Neuronal stem cell (in vitro differentiated cells): Measurements from ENCODE around the gene PALS2.
A peak's percentile ranks its signal among the peaks of the same experiment; 100 is the strongest.

Experiments used
- DNase-seq: peaks from one replicate; pipeline ENCODE4 v3.0.0-alpha.2; 2013; ENCODE audit warnings: low spot score
- H2AFZ ChIP-seq: one replicate; pipeline ENCODE4 v1.6.1; 2013; ENCODE audit warnings: mild to moderate bottlenecking, low read length, inconsistent platforms
- H2AK5ac ChIP-seq: 2 replicates; pipeline ENCODE4 v1.6.1; 2013; ENCODE audit warnings: low read depth, mild to moderate bottlenecking, inconsistent platforms, low read length, moderate library complexity, mixed read lengths
- H2BK120ac ChIP-seq: 2 replicates; pipeline ENCODE4 v1.6.1; 2013; ENCODE audit warnings: low read depth, mild to moderate bottlenecking, inconsistent platforms, low read length, moderate library complexity, mixed read lengths
- H2BK12ac ChIP-seq: one replicate; pipeline ENCODE4 v1.6.1; 2013; ENCODE audit warnings: low read length, inconsistent platforms
- H2BK15ac ChIP-seq: 2 replicates; pipeline ENCODE4 v1.6.1; 2013; ENCODE audit warnings: mild to moderate bottlenecking, low read length, inconsistent platforms, mixed read lengths
- H2BK5ac ChIP-seq: one replicate; pipeline ENCODE4 v1.6.1; 2013; ENCODE audit warnings: inconsistent platforms, mild to moderate bottlenecking, low read length, moderate library complexity
- H3K14ac ChIP-seq: one replicate; pipeline ENCODE4 v1.6.1; 2013; ENCODE audit warnings: low read length, inconsistent platforms
- H3K18ac ChIP-seq: 2 replicates; pipeline ENCODE4 v1.6.1; 2013; ENCODE audit warnings: low read length, inconsistent platforms
- H3K23ac ChIP-seq: 2 replicates; pipeline ENCODE4 v1.6.1; 2013; ENCODE audit warnings: low read depth, mild to moderate bottlenecking, mixed read lengths, low read length, inconsistent platforms; ENCODE audit not compliant: poor library complexity
- H3K27ac ChIP-seq: replicated peaks from 3 replicates; pipeline ENCODE4 v1.5.1; 2013; ENCODE audit warnings: low read length, inconsistent platforms
- H3K27me3 ChIP-seq, 3 experiments: 2 replicates each; pipeline ENCODE4 v1.6.1; 2013; ENCODE audit warnings: low read length in 3 of 3, mild to moderate bottlenecking in 2 of 3, inconsistent platforms in 1 of 3, low read depth in 1 of 3, mixed read lengths in 1 of 3, moderate library complexity in 1 of 3; ENCODE audit not compliant: control insufficient read depth in 3 of 3, insufficient read depth in 3 of 3
- H3K36me3 ChIP-seq, 2 donors: replicated peaks in 1 of 2; 2 replicates each; pipeline ENCODE4 v1.6.1; 2013; ENCODE audit warnings: low read length in 2 of 2; ENCODE audit not compliant: control insufficient read depth in 2 of 2, insufficient read depth in 2 of 2
- H3K4ac ChIP-seq: 2 replicates; pipeline ENCODE4 v1.6.1; 2013; ENCODE audit warnings: inconsistent platforms, mild to moderate bottlenecking, low read length, moderate library complexity
- H3K4me1 ChIP-seq, 2 donors: 1 replicate in 1 of 2; 2 replicates in 1 of 2; pipeline ENCODE4 v1.6.1; 2013; ENCODE audit warnings: low read length in 2 of 2, low read depth in 1 of 2; ENCODE audit not compliant: control insufficient read depth in 2 of 2, insufficient read depth in 1 of 2
- H3K4me2 ChIP-seq: one replicate; pipeline ENCODE4 v1.6.1; 2013; ENCODE audit warnings: mild to moderate bottlenecking, low read length, inconsistent platforms; ENCODE audit not compliant: insufficient read depth, poor library complexity, severe bottlenecking
- H3K4me3 ChIP-seq, 2 donors: 2 replicates each; pipeline ENCODE4 v1.5.1; 2013; ENCODE audit warnings: low read length in 2 of 2, mild to moderate bottlenecking in 2 of 2, inconsistent platforms in 1 of 2, moderate library complexity in 1 of 2
- H3K79me1 ChIP-seq: one replicate; pipeline ENCODE4 v1.6.1; 2013; ENCODE audit warnings: low read depth, mild to moderate bottlenecking, inconsistent platforms, low read length, moderate library complexity
- H3K9ac ChIP-seq: one replicate; pipeline ENCODE4 v1.6.1; 2013; ENCODE audit warnings: mild to moderate bottlenecking, low read depth, low read length, inconsistent platforms; ENCODE audit not compliant: poor library complexity
- H3K9me3 ChIP-seq, 2 donors: replicated peaks in 1 of 2; 2 replicates each; pipeline versions ENCODE3 to v1.6.1; 2013; ENCODE audit warnings: low read length in 2 of 2, mild to moderate bottlenecking in 2 of 2, inconsistent platforms in 1 of 2, low read depth in 1 of 2, mixed read lengths in 1 of 2, moderate library complexity in 1 of 2; ENCODE audit not compliant: control insufficient read depth in 2 of 2, insufficient read depth in 1 of 2
- H4K8ac ChIP-seq: one replicate; pipeline ENCODE4 v1.6.1; 2013; ENCODE audit warnings: low read depth, mild to moderate bottlenecking, inconsistent platforms, low read length, moderate library complexity
- H4K91ac ChIP-seq: one replicate; pipeline ENCODE4 v1.6.1; 2013; ENCODE audit warnings: low read length, low read depth, mild to moderate bottlenecking, inconsistent platforms; ENCODE audit not compliant: poor library complexity
- WGBS, 2 donors: extraction: QIAGEN DNeasy Blood & Tissue Kit; methylation state at CpG; one replicate each; pipeline ENCODE4 v1.1.7; 2013; ENCODE audit warnings: missing lambda C conversion rate in 2 of 2, mixed read lengths in 1 of 2; ENCODE audit not compliant: insufficient read length in 2 of 2, insufficient replicate concordance in 1 of 2; ENCODE audit errors: extremely low coverage in 2 of 2; 5-methylcytosine and 5-hydroxymethylcytosine counted together

The PALS2 gene

DNA sequence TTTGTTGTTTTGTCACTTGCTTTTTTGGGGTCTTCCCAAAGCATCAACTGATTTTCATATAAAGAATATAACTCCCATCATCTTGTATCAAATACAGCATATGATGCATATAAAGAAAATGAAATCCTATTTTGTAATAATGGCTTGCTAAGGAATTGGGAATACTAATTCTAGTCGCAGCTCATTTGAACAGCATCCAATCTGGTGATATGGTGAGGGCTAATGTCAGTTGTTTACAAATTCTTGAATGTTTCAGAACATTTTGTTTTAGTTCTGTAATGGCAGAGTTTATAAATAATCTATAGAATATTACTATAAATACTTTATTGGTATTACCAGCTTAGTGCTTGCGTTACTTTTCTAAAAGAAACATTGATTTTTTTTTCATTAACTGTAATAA, 8.9 kb downstream of the PALS2 start:
- Histone ChIP-seq H3K4me2 (no peak overlapping the region), H3K9me3 (no peaks in the 10 kb centered on the region), H2BK5ac (no peak overlapping the region), H2BK120ac (no peak overlapping the region), H3K18ac (no peak overlapping the region), H2AFZ (no peak overlapping the region), H2AK5ac (no peak overlapping the region), H3K9ac (no peak overlapping the region), H3K14ac (no peak overlapping the region), H4K8ac (no peak overlapping the region), H2BK15ac (no peak overlapping the region), H3K23ac (no peak overlapping the region), H2BK12ac (no peak overlapping the region), H3K27me3 (no peaks in the 10 kb centered on the region), H3K79me1 (no peaks in the 10 kb centered on the region), H3K36me3 (no peaks in the 10 kb centered on the region), H3K4me3 (no peak overlapping the region), H3K27ac (no peak overlapping the region), H3K4me1 (no peaks in the 10 kb centered on the region), H4K91ac (no peak overlapping the region), H3K4ac (no peak overlapping the region)
- WGBS, 2 donors, result no CpG with 5 or more reads among the region's 2 CpGs
- no peak for DNase-seq

DNA sequence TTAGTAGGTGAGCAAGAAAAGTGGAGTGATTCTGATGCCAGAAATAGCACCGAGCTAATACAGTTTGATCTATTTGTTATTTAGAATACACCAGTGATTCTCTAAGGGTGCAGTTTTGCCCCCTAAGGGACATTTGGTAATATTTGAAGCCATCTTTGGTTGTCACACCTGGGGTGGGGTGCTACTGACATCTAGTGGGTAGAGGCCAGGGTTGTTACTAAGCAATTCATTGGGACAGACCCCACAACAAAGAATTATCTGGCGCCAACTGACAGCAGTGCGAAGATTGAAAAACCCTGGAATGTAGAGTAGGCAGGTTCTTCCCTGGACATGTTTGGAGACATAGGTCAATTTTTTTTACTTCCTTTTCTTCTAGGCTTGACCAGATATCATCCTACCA, 14.6 kb downstream of the PALS2 start:
- Histone ChIP-seq H2BK15ac (no peak overlapping the region), H2AFZ (no peak overlapping the region), H3K9ac (no peak overlapping the region), H3K4me3 (no peak overlapping the region), H3K4me1 (no peaks in the 10 kb centered on the region), H3K23ac (no peak overlapping the region), H3K4ac (no peak overlapping the region), H3K27ac (no peak overlapping the region), H2BK12ac (no peak overlapping the region), H2AK5ac (no peak overlapping the region), H2BK5ac (no peak overlapping the region), H3K9me3 (no peaks in the 10 kb centered on the region), H2BK120ac (no peak overlapping the region), H3K27me3 (no peaks in the 10 kb centered on the region), H3K36me3 (no peaks in the 10 kb centered on the region), H3K14ac (no peak overlapping the region), H3K79me1 (no peaks in the 10 kb centered on the region), H3K18ac (no peak overlapping the region), H4K8ac (no peak overlapping the region), H3K4me2 (no peak overlapping the region), H4K91ac (no peak overlapping the region)
- WGBS, 2 donors, result no CpG with 5 or more reads among the region's 3 CpGs
- peak; percentile 40 for DNase-seq

DNA sequence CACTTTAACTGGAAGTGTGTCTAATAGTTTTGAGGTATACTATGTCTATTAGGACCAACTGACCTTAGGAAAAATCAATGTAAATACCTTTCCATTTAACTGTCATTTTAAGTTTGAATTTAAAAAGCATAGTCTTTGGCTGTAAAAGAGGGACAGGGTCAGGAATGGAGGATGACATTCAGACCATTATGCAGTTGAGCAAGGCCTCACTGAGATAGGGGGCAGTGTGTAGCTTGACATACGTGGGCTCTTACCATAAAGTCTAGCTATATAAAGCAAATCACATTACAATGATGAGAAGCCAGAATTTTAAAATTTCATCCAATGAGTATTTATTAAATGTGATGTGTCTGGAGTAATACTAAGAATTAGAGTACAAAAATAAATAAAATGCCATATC, 17.9 kb downstream of the PALS2 start:
- Histone ChIP-seq H3K18ac (no peak overlapping the region), H3K4me3 (no peak overlapping the region), H2BK15ac (no peak overlapping the region), H3K9me3 (no peaks in the 10 kb centered on the region), H3K4ac (no peak overlapping the region), H4K91ac (no peak overlapping the region), H2BK5ac (no peak overlapping the region), H3K4me2 (no peak overlapping the region), H3K4me1 (no peaks in the 10 kb centered on the region), H2AFZ (no peak overlapping the region), H4K8ac (no peak overlapping the region), H3K27me3 (no peaks in the 10 kb centered on the region), H3K79me1 (no peaks in the 10 kb centered on the region), H2AK5ac (no peak overlapping the region), H3K36me3 (no peaks in the 10 kb centered on the region), H3K9ac (no peak overlapping the region), H3K23ac (no peak overlapping the region), H3K14ac (no peak overlapping the region), H2BK120ac (no peak overlapping the region), H2BK12ac (no peak overlapping the region), H3K27ac (no peak overlapping the region)
- no CpG with 5 or more reads among the region's 1 CpG for WGBS, 2 donors
- DNase-seq, result no peak

DNA sequence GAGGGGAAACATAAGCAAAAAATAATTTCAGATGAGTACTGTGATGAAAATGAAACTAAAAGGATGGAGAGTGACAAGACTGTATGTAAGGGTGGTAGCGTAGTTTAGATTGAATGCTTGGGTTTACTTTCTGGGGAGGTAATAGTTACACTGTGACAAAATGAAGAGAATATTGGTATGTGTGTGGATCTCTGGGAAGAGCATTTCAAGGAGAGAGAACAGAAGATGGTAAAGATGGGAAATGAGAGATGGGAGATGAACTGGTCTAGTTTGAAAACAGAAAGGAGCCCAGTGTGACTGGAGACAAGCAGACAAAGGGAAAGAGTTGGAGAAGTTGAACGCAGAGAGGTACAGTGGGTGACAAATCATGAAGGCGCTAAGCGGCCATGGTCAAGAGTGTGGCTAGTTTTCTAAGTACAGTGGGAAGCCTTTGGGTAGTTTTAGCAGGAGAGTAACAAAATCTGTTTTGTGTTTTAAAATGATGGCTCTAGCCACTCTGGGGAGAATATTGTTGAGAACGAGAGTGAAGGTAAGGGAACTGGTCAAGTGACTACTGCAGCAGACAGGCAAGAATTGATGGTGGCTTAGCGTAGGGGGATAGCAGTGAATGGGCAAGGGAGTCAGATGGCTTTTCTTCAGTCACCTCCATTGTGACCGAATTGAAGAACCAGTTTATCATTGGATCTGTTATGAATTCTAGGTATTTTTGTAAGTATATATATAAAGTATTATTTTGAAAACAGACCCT, 22.6 kb downstream of the PALS2 start:
- H3K4me3 ChIP-seq, result no peak overlapping the region

More for the DNA sequence above, 22.6 kb downstream of the PALS2 start:
- Histone ChIP-seq H3K4ac (no peak overlapping the region), H4K91ac (no peak overlapping the region), H4K8ac (no peak overlapping the region), H3K27ac (no peak overlapping the region), H3K4me1 (no peaks in the 10 kb centered on the region), H2BK5ac (no peak overlapping the region), H2BK120ac (no peak overlapping the region), H3K9me3 (no peaks in the 10 kb centered on the region), H3K18ac (no peak overlapping the region), H3K4me2 (no peak overlapping the region), H2BK15ac (no peak overlapping the region), H2AK5ac (no peak overlapping the region), H3K14ac (no peak overlapping the region), H2BK12ac (no peak overlapping the region), H3K9ac (no peak overlapping the region), H3K36me3 (no peaks in the 10 kb centered on the region), H3K79me1 (no peaks in the 10 kb centered on the region), H2AFZ (no peak overlapping the region), H3K23ac (no peak overlapping the region), H3K27me3 (no peaks in the 10 kb centered on the region)
- DNase-seq, result no peak
- no CpG with 5 or more reads among the region's 7 CpGs for WGBS, 2 donors
